ENCODE measurements around the gene KCNAB3.

KCNAB3 gene

GRCh38 chr17:7940034-7940433, 10.4 kb upstream of the KCNAB3 start:
- DNase-seq = no peak

DNA sequence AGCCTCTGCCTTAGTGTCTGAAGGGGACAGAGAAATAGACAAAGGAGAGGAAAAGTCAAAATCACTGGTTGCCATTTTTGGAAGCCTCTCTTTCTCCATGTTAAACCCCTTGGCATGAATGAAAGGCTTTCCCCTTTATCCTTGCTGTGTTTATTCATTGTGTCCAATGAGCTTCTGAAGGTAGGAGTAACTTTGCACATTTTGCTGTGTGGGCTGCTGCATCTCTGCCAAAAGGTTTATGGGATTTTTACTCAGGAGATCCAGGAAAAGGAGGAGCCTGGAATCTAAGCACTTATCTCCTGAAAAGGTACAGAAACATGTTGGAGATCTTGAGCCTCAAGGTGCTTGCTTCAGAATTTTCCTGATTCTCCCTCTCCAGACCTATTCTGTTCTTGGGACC, 6.2 kb upstream of the KCNAB3 start:
- DNase-seq = no peak

GRCh38 chr17:7932949-7933348, 3.3 kb upstream of the KCNAB3 start:
- DNase-seq = peak; percentile 51

- peak; percentile 71 for DNase-seq
Measured at GRCh38 chr17:7932483-7932891, 2.8 kb upstream of the KCNAB3 start.

DNA sequence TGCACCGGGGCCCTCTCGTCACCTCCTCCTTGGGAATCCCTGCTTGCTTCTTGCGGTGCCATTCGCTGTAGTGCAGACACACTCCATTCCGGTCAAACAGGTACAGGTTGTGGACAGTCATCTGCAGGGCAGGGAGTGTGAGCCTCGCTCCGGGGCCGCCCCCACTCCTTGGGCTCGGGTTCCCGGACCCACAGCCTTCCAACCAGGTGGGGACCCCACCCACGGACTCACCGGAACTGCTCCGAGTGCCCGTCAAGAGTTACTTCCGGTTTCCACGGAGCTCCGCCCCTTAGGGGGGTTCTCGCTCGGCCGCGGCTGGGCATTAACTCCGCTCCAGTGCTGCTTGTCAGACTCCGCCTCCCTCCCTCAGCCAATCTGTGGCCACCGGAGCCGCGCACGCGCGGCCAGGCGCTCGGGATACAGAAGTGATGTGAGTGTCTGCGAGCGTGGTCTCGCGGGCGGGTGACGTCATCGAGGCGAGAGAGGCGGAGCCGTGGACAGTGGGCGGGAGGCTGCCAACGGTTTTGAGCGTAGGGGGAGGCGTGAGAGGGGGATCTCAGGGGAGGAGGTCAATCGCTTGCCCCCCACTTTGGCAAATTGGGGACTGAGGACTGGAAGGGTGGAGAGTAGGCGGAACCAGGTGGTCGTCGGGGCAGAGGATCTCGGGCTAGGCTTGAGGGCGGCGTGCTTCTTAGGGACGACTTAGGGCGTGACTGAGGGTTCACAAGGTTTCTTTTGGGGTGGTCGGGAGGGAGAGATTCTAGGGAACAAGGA, 2.2 kb upstream of the KCNAB3 start, which contains the start of the genes CNTROB and TRAPPC1:
Gene CNTROB, plus strand, starts transcription at position 498 of the 774 bp plus-strand sequence. CDS start 874 bp downstream, outside the sequence.
Gene TRAPPC1, minus strand, starts transcription at position 238 of the 774 bp plus-strand sequence. Its CDS starts 117 bp downstream, at position 121.
- peak; percentile 98 for DNase-seq

GRCh38 chr17:7930841-7931631, 1.4 kb upstream of the KCNAB3 start:
- DNase-seq = no peak

GRCh38 chr17:7927596-7927995, 2.1 kb downstream of the KCNAB3 start:
- DNase-seq = no peak

DNA sequence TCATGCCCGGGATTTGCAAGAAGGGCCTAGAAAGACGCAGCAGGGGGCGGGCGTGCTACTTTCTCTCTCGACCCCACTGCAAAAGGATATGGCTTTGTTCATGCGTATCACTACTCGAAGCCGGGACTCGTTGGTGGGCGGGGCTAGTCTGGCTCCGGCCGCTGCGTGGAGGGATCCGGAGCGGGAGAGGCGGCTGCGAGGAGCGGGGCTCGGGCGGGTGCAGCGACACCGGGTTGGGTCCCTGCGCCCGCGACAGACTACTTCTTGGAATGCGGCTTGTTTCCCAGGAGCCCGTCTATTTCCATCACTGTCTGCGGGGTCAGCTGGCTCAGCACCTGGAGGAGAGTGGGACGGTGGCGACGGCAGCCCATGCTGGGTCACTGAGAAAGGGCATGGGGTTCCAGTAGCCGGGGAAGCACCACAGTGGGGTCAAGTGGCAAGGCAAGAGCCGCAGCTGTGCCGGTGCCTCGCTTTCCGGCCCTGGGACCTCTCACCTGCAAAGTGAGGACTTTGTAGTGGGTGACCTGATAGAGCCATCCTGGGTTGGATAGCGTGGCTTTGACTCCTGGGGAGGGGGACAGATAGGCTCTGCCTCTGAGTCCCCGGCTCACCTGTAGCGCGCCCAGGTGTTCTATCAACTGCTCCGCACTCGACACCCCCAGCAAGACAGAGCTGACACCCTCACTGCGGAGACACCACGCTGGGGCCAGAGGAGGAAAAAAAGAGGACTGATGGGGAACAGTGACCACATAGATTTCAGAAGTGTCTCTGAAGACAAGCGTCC, 6.6 kb downstream of the KCNAB3 start:
- no peak for DNase-seq

GRCh38 chr17:7922269-7922844, 7.3 kb downstream of the KCNAB3 start:
- no peak for DNase-seq

- no peak for DNase-seq
Measured at GRCh38 chr17:7916808-7917207, 12.8 kb downstream of the KCNAB3 start.

DNA sequence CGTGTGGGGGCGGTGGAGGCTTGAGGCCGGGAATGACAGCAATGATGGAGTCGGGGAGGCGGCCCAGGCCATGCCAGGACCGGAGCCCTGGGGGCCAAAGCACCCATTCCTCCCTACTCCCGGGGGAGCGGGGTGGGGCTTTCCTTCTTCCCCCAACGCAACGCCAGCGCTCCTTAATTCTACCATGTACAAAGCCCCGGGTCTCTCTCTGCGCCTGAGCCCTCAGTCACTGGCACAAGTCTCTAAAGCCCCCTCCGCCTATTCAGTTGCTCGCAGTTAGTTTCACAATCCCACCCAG, 13.3 kb downstream of the KCNAB3 start:
- no peak for DNase-seq

DNA sequence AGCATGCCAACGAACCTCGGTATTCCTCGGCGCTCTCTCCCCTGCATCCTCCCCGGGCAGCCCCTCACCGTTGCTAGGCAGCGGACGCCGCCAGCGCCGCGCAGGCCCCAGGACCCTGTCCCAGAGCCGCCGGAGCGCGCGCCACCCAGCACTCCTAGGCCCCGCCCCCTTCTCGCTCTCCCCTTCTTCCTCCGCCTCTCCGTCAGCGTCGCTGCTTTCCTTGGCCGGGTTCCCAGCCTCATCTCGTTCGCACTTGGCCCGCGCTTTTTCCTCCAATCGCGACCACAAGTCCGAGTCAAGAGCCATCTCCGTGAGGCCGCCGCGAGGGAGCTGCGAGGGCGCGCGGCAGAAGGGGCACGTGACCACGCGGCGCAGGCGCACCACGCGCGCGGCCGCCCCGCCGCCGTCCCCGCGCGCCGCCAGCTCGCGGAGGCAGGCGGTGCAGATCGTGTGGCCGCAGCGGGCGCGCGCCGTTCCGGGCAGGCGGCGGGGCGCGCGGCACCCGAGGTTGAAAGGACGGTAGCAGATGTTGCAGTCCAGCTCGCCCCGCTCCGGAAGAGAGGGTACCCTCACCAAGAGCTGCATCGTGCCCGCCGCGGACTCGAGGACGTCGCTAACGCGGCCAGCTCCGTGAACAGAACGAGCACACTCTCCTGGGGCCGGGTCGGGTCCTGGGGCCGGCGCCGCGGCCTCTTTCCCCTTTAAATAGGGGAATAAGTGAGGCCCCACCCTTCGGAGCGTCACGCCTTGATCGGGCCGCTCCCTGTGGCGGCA, 13.9 kb downstream of the KCNAB3 start, which contains the start of gene RNF227:
Gene RNF227, minus strand, starts transcription at position 679 of the 774 bp plus-strand sequence. Its CDS starts 94 bp downstream, at position 585.
- peak; percentile 91 for DNase-seq

GRCh38 chr17:7915179-7915610, 14.5 kb downstream of the KCNAB3 start:
- DNase-seq = no peak

- DNase-seq = peak; percentile 58
Measured at GRCh38 chr17:7912927-7913524, 16.6 kb downstream of the KCNAB3 start.

DNA sequence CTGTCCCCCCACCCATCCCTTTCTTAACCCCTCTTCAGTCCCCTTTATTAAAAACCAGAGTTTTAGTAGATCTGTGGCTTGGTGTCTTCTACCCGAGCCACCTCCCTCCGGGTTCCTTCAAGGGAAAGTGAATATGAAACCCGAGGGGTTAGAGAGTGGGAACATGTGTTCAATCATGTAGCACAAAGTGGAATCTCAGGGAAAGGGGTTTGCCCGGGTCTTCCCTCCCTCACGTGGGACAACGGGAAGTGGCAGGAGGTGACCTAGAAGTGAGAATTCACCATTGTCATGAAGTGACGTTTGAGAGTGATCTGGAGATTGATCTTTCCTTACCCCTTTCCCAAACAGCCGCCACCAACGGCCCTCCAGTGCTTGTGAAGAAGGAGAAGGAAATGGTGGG, 18.5 kb downstream of the KCNAB3 start:
- no peak for DNase-seq

- DNase-seq = no peak
Measured at GRCh38 chr17:7910711-7911110, 18.9 kb downstream of the KCNAB3 start.

DNA sequence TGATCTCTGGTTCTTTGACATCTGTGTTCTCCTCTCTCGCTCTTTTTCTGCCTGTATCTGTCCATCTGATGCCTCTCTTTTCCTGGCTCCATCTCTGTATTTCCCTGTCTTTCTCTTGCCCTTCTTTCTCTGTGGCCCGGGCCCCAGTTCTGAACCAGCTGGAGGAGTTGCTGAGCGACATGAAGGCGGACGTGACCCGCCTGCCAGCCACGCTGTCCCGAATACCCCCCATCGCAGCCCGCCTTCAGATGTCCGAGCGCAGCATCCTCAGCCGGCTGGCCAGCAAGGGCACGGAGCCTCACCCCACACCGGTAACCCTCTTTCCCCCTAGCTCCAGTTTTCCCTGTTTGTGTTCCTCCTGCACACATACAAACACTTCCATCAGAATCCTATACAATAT, 19.4 kb downstream of the KCNAB3 start:
- DNase-seq = no peak

GRCh38 chr17:7909089-7909488, 20.6 kb downstream of the KCNAB3 start:
- DNase-seq = no peak

GRCh38 chr17:7903154-7904103, 26.2 kb downstream of the KCNAB3 start:
- DNase-seq = no peak

DNA sequence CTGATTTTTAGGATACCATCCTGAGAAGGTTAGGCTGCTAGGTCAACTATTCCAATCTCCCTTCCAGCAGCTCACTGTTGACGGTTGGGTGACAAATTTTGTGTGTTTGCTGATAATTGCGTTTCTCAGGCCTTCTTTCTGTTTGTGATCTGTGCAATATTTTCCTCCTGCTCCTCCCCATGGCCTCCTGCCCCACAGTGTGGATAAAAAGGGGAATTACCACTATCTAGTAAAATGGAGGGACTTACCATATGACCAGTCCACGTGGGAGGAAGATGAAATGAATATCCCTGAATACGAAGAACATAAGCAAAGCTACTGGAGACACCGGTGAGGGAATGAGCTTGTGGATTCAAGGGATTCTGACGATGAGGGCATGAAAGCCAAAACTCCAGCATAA, 31.9 kb downstream of the KCNAB3 start:
- no peak for DNase-seq

All from NCI-H510A treated with DMSO at 0.1 percent for 48 hours (cell line).